Astrocyte (in vitro differentiated cells and primary cell): ENCODE data around the gene CPLX1. TPM values are rescaled to one million over a fixed set of nuclear protein-coding genes. Genes with fewer than 3 reads are reported as not detected.

Experiments used
- DNase-seq: peaks from one replicate; pipeline ENCODE4 v3.0.0-alpha.2; 2010; ENCODE audit warnings: low read depth
- FAIRE-seq: peaks from 2 replicates; lab custom pipeline; 2011; peaks lifted over from hg19 to GRCh38; lab: Jason Lieb, UNC
- H2AFZ ChIP-seq: 2 replicates; pipeline ENCODE4 v1.6.0; 2012; ENCODE audit warnings: low read depth, low read length, inconsistent platforms
- H3K27ac ChIP-seq: 2 replicates; pipeline ENCODE4 v1.5.1; 2011; ENCODE audit warnings: low read depth, low read length, inconsistent platforms
- H3K27me3 ChIP-seq: 2 replicates; pipeline ENCODE4 v1.6.0; 2011; ENCODE audit warnings: low read length, inconsistent platforms; ENCODE audit not compliant: insufficient read depth
- H3K36me3 ChIP-seq: 2 replicates; pipeline ENCODE4 v1.5.1; 2011; ENCODE audit warnings: low read length, inconsistent platforms; ENCODE audit not compliant: insufficient read depth
- H3K4me1 ChIP-seq: 2 replicates; pipeline ENCODE4 v1.5.1; 2011; ENCODE audit warnings: low read length, inconsistent platforms; ENCODE audit not compliant: insufficient read depth
- H3K4me2 ChIP-seq: 2 replicates; pipeline ENCODE4 v1.6.0; 2012; ENCODE audit warnings: low read length, inconsistent platforms
- H3K4me3 ChIP-seq: 2 replicates; pipeline ENCODE4 v1.5.1; 2011; ENCODE audit warnings: low read depth, mild to moderate bottlenecking, low read length, inconsistent platforms; ENCODE audit not compliant: insufficient read depth
- H3K79me2 ChIP-seq: 2 replicates; pipeline ENCODE4 v1.6.0; 2012; ENCODE audit warnings: mild to moderate bottlenecking, low read length, inconsistent platforms; ENCODE audit not compliant: insufficient read depth
- H3K9ac ChIP-seq: 2 replicates; pipeline ENCODE4 v1.6.0; 2012; ENCODE audit warnings: mild to moderate bottlenecking, low read length, inconsistent platforms
- H3K9me3 ChIP-seq: 2 replicates; pipeline ENCODE4 v1.5.1; 2012; ENCODE audit warnings: low read depth, mild to moderate bottlenecking, low read length, inconsistent platforms; ENCODE audit not compliant: insufficient read depth
- H4K20me1 ChIP-seq: 2 replicates; pipeline ENCODE4 v1.6.0; 2012; ENCODE audit warnings: low read length, inconsistent platforms; ENCODE audit not compliant: insufficient read depth
- H3K27ac Mint-ChIP-seq: one replicate; pipeline ENCODE4 v1.8.0; 2021; ENCODE audit warnings: mild to moderate bottlenecking, mixed read lengths; ENCODE audit not compliant: unreplicated experiment
- H3K27me3 Mint-ChIP-seq: one replicate; pipeline ENCODE4 v1.8.0; 2021; ENCODE audit warnings: low read depth, mixed read lengths; ENCODE audit not compliant: unreplicated experiment
- H3K36me3 Mint-ChIP-seq: one replicate; pipeline ENCODE4 v1.8.0; 2021; ENCODE audit warnings: low read depth, mixed read lengths; ENCODE audit not compliant: unreplicated experiment
- H3K4me1 Mint-ChIP-seq: one replicate; pipeline ENCODE4 v1.8.0; 2021; ENCODE audit warnings: low read depth, mixed read lengths; ENCODE audit not compliant: unreplicated experiment
- H3K4me3 Mint-ChIP-seq: one replicate; pipeline ENCODE4 v1.8.0; 2021; ENCODE audit warnings: mild to moderate bottlenecking, moderate library complexity, mixed read lengths; ENCODE audit not compliant: unreplicated experiment
- H3K9me3 Mint-ChIP-seq: one replicate; pipeline ENCODE4 v1.8.0; 2021; ENCODE audit warnings: mild to moderate bottlenecking, mixed read lengths; ENCODE audit not compliant: unreplicated experiment
- EZH2 ChIP-seq: IDR thresholded peaks from 2 replicates; pipeline ENCODE4 v1.6.1; 2012; ENCODE audit warnings: mild to moderate bottlenecking, low read length, inconsistent platforms; ENCODE audit not compliant: insufficient read depth
- total RNA-seq: library from RNA; stranded (reverse); gene quantifications from 2 replicates; pipeline ENCODE4 v1.2.1, GENCODE V29; 2021
- TF ChIP-seq, protein P1 (sequence below): IDR thresholded peaks from 2 replicates; pipeline ENCODE4 v1.5.1; 2011; ENCODE audit warnings: low read depth, mild to moderate bottlenecking, inconsistent platforms, low read length, moderate library complexity; ENCODE audit not compliant: insufficient read depth

CPLX1 gene
- total RNA-seq, 1 donor from 2014 or later = 1.9 TPM

DNA sequence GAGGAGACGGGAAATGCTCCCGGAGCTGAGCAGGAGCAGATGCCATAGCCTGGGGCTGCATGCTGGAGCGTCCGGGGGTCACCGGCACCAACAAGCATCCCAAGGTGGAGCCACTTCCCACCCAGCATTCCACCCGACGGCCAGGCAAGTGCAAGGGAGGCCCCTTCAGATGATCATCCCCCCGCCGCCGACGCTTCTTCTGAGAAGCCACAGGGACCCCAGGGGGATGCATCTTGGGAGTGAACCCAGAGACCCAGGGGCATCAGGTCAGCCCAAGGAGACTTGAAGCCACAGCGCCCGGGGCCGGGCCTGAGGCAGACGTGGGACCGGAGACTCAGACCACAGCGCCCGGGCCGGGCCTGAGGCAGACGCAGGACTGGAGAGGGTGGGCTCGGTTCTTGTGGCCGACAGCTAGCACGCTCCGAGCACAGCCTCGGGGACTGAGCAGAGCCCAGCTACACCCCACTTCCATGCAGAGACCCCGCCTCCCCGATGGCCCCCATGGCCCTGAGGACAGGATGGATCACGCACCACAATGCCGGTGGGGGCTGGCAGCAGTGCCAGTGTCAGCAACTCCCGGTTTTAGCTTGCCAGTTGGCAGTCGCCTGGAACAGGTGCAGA lies 33.0 kb upstream of the CPLX1 start:
- Mint-ChIP-seq H3K27ac (no peak overlapping the region), H3K36me3 (peaks cover 57% of the 10 kb centered on the region), H3K4me3 (no peak overlapping the region), H3K27me3 (no peaks in the 10 kb centered on the region), H3K9me3 (peaks cover 3% of the 10 kb centered on the region), H3K4me1 (no peaks in the 10 kb centered on the region)
- Histone ChIP-seq H3K27me3 (no peaks in the 10 kb centered on the region), H3K4me2 (no peak overlapping the region), H3K79me2 (no peaks in the 10 kb centered on the region), H3K4me1 (no peaks in the 10 kb centered on the region), H4K20me1 (peaks cover 12% of the 10 kb centered on the region), H3K27ac (no peak overlapping the region), H3K9me3 (no peaks in the 10 kb centered on the region), H3K9ac (no peak overlapping the region), H3K4me3 (no peak overlapping the region), H2AFZ (no peak overlapping the region), H3K36me3 (peaks cover 22% of the 10 kb centered on the region)
- DNase-seq (no peak), FAIRE-seq (no peak)
- TF ChIP-seq, protein P1, sequence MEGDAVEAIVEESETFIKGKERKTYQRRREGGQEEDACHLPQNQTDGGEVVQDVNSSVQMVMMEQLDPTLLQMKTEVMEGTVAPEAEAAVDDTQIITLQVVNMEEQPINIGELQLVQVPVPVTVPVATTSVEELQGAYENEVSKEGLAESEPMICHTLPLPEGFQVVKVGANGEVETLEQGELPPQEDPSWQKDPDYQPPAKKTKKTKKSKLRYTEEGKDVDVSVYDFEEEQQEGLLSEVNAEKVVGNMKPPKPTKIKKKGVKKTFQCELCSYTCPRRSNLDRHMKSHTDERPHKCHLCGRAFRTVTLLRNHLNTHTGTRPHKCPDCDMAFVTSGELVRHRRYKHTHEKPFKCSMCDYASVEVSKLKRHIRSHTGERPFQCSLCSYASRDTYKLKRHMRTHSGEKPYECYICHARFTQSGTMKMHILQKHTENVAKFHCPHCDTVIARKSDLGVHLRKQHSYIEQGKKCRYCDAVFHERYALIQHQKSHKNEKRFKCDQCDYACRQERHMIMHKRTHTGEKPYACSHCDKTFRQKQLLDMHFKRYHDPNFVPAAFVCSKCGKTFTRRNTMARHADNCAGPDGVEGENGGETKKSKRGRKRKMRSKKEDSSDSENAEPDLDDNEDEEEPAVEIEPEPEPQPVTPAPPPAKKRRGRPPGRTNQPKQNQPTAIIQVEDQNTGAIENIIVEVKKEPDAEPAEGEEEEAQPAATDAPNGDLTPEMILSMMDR = no peak
- TF ChIP-seq EZH2 = no peak

DNA sequence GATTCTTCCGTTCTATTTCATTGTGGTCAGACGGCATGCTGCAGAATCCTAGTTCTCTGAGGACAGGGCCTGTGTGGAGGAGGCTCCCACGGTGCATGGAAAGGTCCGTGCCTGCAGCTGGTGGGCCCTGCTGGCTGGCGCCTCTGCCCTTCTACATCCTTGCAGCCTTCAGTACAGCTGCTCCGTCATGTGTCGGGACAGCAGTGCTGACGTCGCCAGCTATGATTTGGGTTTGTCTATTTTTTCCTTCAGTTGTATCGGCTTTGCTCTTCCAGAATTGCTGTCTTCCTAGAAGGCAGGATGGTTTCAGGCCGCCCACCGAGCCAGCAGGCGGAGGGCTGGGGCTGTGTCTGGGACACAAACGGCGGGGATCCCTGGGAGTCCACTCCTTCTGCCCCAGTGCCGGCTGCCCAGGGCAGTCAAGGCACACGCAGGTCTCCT lies 32.1 kb upstream of the CPLX1 start:
- Histone ChIP-seq H3K4me1 (no peaks in the 10 kb centered on the region), H3K4me3 (no peak overlapping the region), H3K4me2 (no peak overlapping the region), H3K27ac (no peak overlapping the region), H2AFZ (no peak overlapping the region), H3K36me3 (peaks cover 17% of the 10 kb centered on the region), H3K9me3 (no peaks in the 10 kb centered on the region), H4K20me1 (peaks cover 12% of the 10 kb centered on the region), H3K9ac (no peak overlapping the region), H3K27me3 (no peaks in the 10 kb centered on the region), H3K79me2 (no peaks in the 10 kb centered on the region)
- Mint-ChIP-seq H3K27ac (peak overlapping the region; percentile 30), H3K36me3 (peaks cover 52% of the 10 kb centered on the region), H3K9me3 (peaks cover 3% of the 10 kb centered on the region), H3K4me3 (no peak overlapping the region), H3K27me3 (no peaks in the 10 kb centered on the region), H3K4me1 (no peaks in the 10 kb centered on the region)
- TF ChIP-seq, protein P1 = no peak
- TF ChIP-seq EZH2 = no peak
- FAIRE-seq (no peak), DNase-seq (no peak)

DNA sequence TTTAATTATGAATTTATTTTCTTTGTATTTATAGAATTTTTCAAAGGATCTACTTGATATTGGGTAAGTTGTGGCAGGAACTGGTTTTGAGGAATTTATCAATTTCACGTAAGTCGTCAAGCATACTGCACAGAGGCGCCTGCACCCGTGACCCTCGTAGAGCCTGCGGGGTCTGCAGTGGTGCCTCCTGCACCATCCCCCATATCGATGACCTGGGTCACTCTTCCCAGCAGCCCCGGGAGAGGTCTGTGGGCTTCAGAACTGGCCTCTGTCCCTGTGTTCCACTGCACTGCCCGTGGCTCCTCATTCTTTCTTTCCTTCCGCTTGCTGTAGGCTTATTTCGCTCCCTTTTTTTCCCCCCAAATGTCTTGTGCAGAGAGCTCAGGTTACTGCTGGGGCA lies 31.5 kb upstream of the CPLX1 start:
- TF ChIP-seq, protein P1 = no peak
- TF ChIP-seq EZH2 = no peak
- Histone ChIP-seq H3K27me3 (no peaks in the 10 kb centered on the region), H3K27ac (no peak overlapping the region), H3K79me2 (no peaks in the 10 kb centered on the region), H2AFZ (no peak overlapping the region), H3K9me3 (no peaks in the 10 kb centered on the region), H3K4me1 (no peaks in the 10 kb centered on the region), H3K36me3 (peaks cover 14% of the 10 kb centered on the region), H4K20me1 (peaks cover 12% of the 10 kb centered on the region), H3K4me3 (no peak overlapping the region), H3K9ac (no peak overlapping the region), H3K4me2 (no peak overlapping the region)
- peaks cover 46% of the 10 kb centered on the region for H3K36me3 Mint-ChIP-seq
- no peak overlapping the region for H3K4me3 Mint-ChIP-seq
- no peaks in the 10 kb centered on the region for H3K27me3 Mint-ChIP-seq
- peaks cover 3% of the 10 kb centered on the region for H3K9me3 Mint-ChIP-seq
- DNase-seq = no peak
- no peak for FAIRE-seq
- no peaks in the 10 kb centered on the region for H3K4me1 Mint-ChIP-seq
- no peak overlapping the region for H3K27ac Mint-ChIP-seq
